Smooth muscle cell of bladder (primary cell): ENCODE data around the gene CMA1. TPM values are rescaled to one million over a fixed set of nuclear protein-coding genes. Genes with fewer than 3 reads are reported as not detected.

Source experiments
- total RNA-seq: library from RNA; depleted of rRNA; stranded (reverse); fragments of >200 nt; gene quantifications from 2 replicates; pipeline ENCODE4 v1.2.3, GENCODE V29; 2014

Gene CMA1
- total RNA-seq, result not detected in 2 replicates

GRCh38 chr14:24508155-24508840 lies at the start of gene CMA1:
Gene CMA1, minus strand, starts transcription at chr14:24508265. Its CDS starts 30 bp downstream, at chr14:24508235.

Other genes starting within 250 kb of the CMA1 start
- 0.71 and 1.6 TPM in 2 replicates for gene TGM1, start 245.1 kb downstream of the CMA1 start, total RNA-seq
- gene RABGGTA, start 236.7 kb downstream of the CMA1 start, total RNA-seq, result 16.6 and 20.1 TPM in 2 replicates
- gene DHRS1, start 208.5 kb downstream of the CMA1 start, total RNA-seq, result 7.2 and 10.5 TPM in 2 replicates
- 14.2 and 17.1 TPM in 2 replicates for gene NOP9, start 208.4 kb downstream of the CMA1 start, total RNA-seq
- 1.00 and 1.8 TPM in 2 replicates for gene CIDEB, start 200.3 kb downstream of the CMA1 start, total RNA-seq
- gene LTB4R2, start 198.1 kb downstream of the CMA1 start, total RNA-seq, result 1.6 and 2.7 TPM in 2 replicates
- gene LTB4R, start 196.8 kb downstream of the CMA1 start, total RNA-seq, result 0.71 and 1.9 TPM in 2 replicates
- gene ADCY4, start 173.2 kb downstream of the CMA1 start, total RNA-seq, result 3.4 and 5.3 TPM in 2 replicates
- gene RIPK3, start 168.3 kb downstream of the CMA1 start, total RNA-seq, result 2.5 and 2.8 TPM in 2 replicates
- gene NFATC4, start 140.1 kb downstream of the CMA1 start, total RNA-seq, result 48.2 and 66.7 TPM in 2 replicates
- gene NYNRIN, start 109.3 kb downstream of the CMA1 start, total RNA-seq, result 6.4 and 10.2 TPM in 2 replicates
- 3.3 and 3.4 TPM in 2 replicates for gene CBLN3, start 78.6 kb downstream of the CMA1 start, total RNA-seq
- 42.5 and 60.6 TPM in 2 replicates for gene KHNYN, start 78.3 kb downstream of the CMA1 start, total RNA-seq
- gene SDR39U1, start 65.5 kb downstream of the CMA1 start, total RNA-seq, result 9.4 and 10.3 TPM in 2 replicates
- gene CTSG, start 68.0 kb upstream of the CMA1 start, total RNA-seq, result not detected in 2 replicates
- not detected in 2 replicates for gene GZMH, start 101.4 kb upstream of the CMA1 start, total RNA-seq
- not detected in 2 replicates for gene GZMB, start 125.9 kb upstream of the CMA1 start, total RNA-seq